RWPE2 (cell line): Measurements from ENCODE around the gene TDRKH.
"Not testable (repeated sequence)": the region's sequence is repeated elsewhere in the genome, so short reads cannot be mapped to it uniquely, and the experiment has no call there.

Experiments
- ATAC-seq: fragments of 200-7000 bp; cut with Tn5 transposase; 3 replicates; pipeline ENCODE4 v1.9.1; 2021; ENCODE audit warnings: low read depth
- DNase-seq: peaks from one replicate; pipeline ENCODE4 v3.0.0-alpha.2; 2020; ENCODE audit warnings: low spot score
- H3K27ac ChIP-seq: fragments of 450-650 bp; 2 replicates; pipeline ENCODE4 v1.5.1; 2017; ENCODE audit warnings: mild to moderate bottlenecking; ENCODE audit not compliant: poor library complexity, severe bottlenecking
- H3K27me3 ChIP-seq: fragments of 250-450 bp; sonication (Bioruptor Pico); 2 replicates; pipeline ENCODE4 v1.5.1; 2021; ENCODE audit warnings: mild to moderate bottlenecking, moderate library complexity; ENCODE audit not compliant: insufficient read depth, poor library complexity, severe bottlenecking
- H3K36me3 ChIP-seq: fragments of 250-450 bp; sonication (Bioruptor Pico); 2 replicates; pipeline ENCODE4 v1.5.1; 2020; ENCODE audit warnings: low read depth, mild to moderate bottlenecking, moderate library complexity
- H3K4me1 ChIP-seq: fragments of 250-450 bp; sonication (Bioruptor Pico); 2 replicates; pipeline ENCODE4 v1.5.1; 2021; ENCODE audit warnings: mild to moderate bottlenecking, moderate library complexity; ENCODE audit not compliant: insufficient read depth, poor library complexity, severe bottlenecking
- H3K4me3 ChIP-seq: fragments of 250-450 bp; sonication (Bioruptor Pico); 2 replicates; pipeline ENCODE4 v1.5.1; 2021; ENCODE audit warnings: mild to moderate bottlenecking, moderate library complexity; ENCODE audit not compliant: severe bottlenecking
- H3K9me3 ChIP-seq: fragments of 250-450 bp; sonication (Bioruptor Pico); 2 replicates; pipeline ENCODE4 v1.5.1; 2021; ENCODE audit warnings: mild to moderate bottlenecking, moderate library complexity; ENCODE audit not compliant: severe bottlenecking
- TF ChIP-seq, protein P1 (sequence below): fragments of 450-650 bp; IDR thresholded peaks from one replicate; pipeline ENCODE4 v1.5.1; 2017; ENCODE audit warnings: mild to moderate bottlenecking, moderate library complexity; ENCODE audit not compliant: poor library complexity, severe bottlenecking

The TDRKH gene

DNA sequence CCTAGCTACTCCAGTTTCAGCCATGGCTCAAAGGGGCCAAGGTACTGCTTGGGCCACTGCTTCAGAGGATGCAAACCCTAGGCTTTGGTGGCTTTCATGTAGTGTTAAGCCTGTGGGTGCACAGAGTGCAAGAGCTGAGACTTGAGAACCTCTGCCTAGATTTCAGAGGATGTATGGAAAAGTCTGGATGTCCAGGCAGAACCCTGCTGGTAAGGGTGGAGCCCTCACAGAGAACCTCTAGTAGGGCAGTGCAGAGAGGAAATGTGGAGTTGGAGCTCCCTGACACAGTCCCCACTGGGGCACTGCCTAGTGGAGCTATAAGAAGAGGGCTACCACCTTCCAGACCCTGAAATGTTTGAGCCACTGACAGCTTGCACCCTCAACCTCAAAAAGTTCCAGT is 52.8 kb downstream of the TDRKH start:
- TF ChIP-seq, protein P1, sequence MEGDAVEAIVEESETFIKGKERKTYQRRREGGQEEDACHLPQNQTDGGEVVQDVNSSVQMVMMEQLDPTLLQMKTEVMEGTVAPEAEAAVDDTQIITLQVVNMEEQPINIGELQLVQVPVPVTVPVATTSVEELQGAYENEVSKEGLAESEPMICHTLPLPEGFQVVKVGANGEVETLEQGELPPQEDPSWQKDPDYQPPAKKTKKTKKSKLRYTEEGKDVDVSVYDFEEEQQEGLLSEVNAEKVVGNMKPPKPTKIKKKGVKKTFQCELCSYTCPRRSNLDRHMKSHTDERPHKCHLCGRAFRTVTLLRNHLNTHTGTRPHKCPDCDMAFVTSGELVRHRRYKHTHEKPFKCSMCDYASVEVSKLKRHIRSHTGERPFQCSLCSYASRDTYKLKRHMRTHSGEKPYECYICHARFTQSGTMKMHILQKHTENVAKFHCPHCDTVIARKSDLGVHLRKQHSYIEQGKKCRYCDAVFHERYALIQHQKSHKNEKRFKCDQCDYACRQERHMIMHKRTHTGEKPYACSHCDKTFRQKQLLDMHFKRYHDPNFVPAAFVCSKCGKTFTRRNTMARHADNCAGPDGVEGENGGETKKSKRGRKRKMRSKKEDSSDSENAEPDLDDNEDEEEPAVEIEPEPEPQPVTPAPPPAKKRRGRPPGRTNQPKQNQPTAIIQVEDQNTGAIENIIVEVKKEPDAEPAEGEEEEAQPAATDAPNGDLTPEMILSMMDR = no peak
- DNase-seq = no peak
- peaks cover 3% of the 10 kb centered on the region for H3K9me3 ChIP-seq
- no peaks in the 10 kb centered on the region for H3K27me3 ChIP-seq
- no peaks in the 10 kb centered on the region for H3K36me3 ChIP-seq
- no peak overlapping the region for H3K4me3 ChIP-seq
- no peak for ATAC-seq
- H3K27ac ChIP-seq = no peak overlapping the region
- H3K4me1 ChIP-seq = no peaks in the 10 kb centered on the region

GRCh38 chr1:151737026-151737425 is 53.3 kb downstream of the TDRKH start:
- H3K36me3 ChIP-seq = no peaks in the 10 kb centered on the region
- no peaks in the 10 kb centered on the region for H3K27me3 ChIP-seq
- no peak for DNase-seq
- no peak overlapping the region for H3K27ac ChIP-seq
- TF ChIP-seq, protein P1 = no peak
- H3K4me3 ChIP-seq = no peak overlapping the region
- no peak for ATAC-seq
- peaks cover 3% of the 10 kb centered on the region for H3K9me3 ChIP-seq
- H3K4me1 ChIP-seq = no peaks in the 10 kb centered on the region

GRCh38 chr1:151733995-151734394 is 56.3 kb downstream of the TDRKH start:
- not testable (repeated sequence) for H3K9me3 ChIP-seq, H3K27me3 ChIP-seq, H3K4me3 ChIP-seq, DNase-seq, H3K4me1 ChIP-seq, H3K27ac ChIP-seq, ATAC-seq, H3K36me3 ChIP-seq

DNA sequence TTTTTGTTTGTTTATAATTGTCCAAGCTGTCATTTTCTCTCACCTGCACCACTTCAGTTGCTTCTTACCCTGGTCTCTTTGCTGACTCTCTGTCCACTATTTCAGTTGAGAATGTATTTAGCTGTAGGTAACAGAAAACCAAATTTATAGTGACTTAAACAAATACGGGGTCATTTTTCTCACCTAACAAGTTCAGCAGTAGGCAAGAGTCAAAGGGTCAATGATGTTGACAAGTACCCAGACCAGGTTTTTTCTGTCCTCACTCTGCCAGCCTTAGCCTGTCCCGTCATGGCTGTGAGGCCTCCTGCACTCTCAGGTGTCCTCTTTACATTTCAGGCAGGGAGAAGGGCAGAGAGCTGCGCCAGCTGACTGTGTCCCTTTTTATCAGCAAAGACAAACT is 57.2 kb downstream of the TDRKH start:
- Histone ChIP-seq H3K9me3 (peaks cover 3% of the 10 kb centered on the region), H3K36me3 (no peaks in the 10 kb centered on the region), H3K4me3 (no peak overlapping the region), H3K27ac (no peak overlapping the region), H3K4me1 (no peaks in the 10 kb centered on the region), H3K27me3 (no peaks in the 10 kb centered on the region)
- no peak for DNase-seq
- no peak for ATAC-seq
- TF ChIP-seq, protein P1 = no peak

DNA sequence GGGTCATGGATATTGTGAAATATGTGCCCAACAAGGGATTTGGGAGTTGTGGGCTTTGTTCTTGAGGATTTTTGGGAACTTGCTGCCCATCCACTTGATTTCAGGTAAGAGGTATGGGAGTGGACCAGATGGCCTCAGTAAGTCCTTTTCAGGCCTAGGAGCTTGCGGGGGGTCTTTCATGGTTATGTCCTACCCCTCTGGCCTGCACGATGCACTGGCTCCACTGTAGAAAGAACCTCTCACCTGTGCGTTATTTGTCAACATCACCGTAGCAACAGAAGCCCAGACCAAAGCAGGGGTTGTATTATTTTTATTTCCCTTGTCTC is 60.4 kb downstream of the TDRKH start:
- H3K27ac ChIP-seq = no peak overlapping the region
- TF ChIP-seq, protein P1 = no peak
- ATAC-seq (no peak), DNase-seq (no peak)
- H3K36me3 ChIP-seq = no peaks in the 10 kb centered on the region
- no peaks in the 10 kb centered on the region for H3K4me1 ChIP-seq
- no peaks in the 10 kb centered on the region for H3K27me3 ChIP-seq
- no peaks in the 10 kb centered on the region for H3K9me3 ChIP-seq
- no peak overlapping the region for H3K4me3 ChIP-seq
